ENCODE results near the gene OPRL1. TPM values are rescaled to one million over a fixed set of nuclear protein-coding genes. Genes with fewer than 3 reads are reported as not detected.
"Not testable (repeated sequence)": the region's sequence is repeated elsewhere in the genome, so short reads cannot be mapped to it uniquely, and the experiment has no call there.

OPRL1 gene
- polyA plus RNA-seq, 1 donor from 2014 or later, result 3.7 TPM

DNA sequence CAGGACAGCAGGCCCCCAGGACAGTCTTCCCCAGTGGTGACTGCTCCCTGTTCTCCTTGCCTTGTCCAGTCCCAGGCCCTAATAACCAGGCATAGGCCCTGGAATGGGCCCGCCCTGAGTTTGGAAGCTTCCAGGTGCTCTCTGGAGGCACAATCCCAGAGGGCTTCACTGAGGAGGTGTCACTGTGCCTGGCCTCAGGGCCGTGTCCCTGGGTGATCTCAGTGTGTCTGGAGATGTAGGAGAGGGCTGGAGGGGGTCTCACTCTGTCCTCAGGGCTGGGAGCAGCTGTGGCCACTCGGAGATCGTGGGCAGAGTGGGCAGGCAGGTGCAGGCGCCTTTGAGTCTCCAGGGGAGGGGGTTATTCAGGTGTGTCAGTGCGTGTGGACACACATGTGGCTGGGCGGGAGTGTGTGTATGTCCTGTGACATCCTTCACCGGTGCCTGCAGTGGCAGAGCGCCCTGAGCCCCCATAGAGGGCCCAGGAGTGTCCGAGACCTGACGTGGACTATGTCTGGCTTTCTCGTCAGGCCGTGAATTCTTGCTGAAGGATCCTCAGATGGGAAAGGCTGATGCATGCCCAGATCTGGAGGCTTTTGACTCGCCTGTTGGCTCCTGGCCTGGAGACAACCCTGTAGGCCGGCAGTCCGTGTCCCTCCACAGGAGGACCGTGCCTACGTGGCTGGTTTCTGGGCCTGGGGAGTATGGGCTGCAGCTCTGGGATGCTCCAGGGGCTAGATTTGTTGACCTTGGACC lies 33.0 kb downstream of the OPRL1 start:
- Mint-ChIP-seq H3K27me3 (no peaks in the 10 kb centered on the region), H3K9me3 (no peaks in the 10 kb centered on the region), H3K36me3 (no peaks in the 10 kb centered on the region)

DNA sequence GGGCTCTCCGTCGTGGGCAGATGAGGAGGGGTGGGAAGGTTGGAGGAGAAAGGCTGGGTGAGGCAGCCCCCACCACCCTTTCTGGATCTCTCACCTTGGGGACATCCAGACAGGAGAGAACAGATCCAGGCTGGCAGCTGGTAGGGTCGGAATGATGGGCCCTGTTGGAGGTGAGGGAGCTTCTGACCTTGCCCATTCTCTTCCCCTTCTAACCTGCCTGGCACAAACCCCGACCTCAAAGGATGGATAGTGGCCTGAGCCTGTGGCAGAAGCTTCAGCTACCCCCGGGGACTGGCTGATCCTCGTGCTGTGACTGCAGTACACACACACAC lies 33.5 kb downstream of the OPRL1 start:
- Mint-ChIP-seq H3K4me1 (peaks cover 0 to 2% (median 0%) of the 10 kb centered on the region in 3 donors), H3K4me3 (peak overlapping the region in 1 of 4 donors; percentile 76), H3K9me3 (no peaks in the 10 kb centered on the region), H3K27me3 (no peaks in the 10 kb centered on the region), H3K36me3 (no peaks in the 10 kb centered on the region), H3K27ac (no peak overlapping the region)

More for the DNA sequence above, 33.0 kb downstream of the OPRL1 start:
- peak overlapping the region in 1 of 4 donors; percentile 27 for H3K4me3 Mint-ChIP-seq
- peaks cover 4 to 6% (median 5%) of the 10 kb centered on the region in 3 donors for H3K4me1 Mint-ChIP-seq
- peak overlapping the region in 1 of 3 donors; percentile 27 for H3K27ac Mint-ChIP-seq

DNA sequence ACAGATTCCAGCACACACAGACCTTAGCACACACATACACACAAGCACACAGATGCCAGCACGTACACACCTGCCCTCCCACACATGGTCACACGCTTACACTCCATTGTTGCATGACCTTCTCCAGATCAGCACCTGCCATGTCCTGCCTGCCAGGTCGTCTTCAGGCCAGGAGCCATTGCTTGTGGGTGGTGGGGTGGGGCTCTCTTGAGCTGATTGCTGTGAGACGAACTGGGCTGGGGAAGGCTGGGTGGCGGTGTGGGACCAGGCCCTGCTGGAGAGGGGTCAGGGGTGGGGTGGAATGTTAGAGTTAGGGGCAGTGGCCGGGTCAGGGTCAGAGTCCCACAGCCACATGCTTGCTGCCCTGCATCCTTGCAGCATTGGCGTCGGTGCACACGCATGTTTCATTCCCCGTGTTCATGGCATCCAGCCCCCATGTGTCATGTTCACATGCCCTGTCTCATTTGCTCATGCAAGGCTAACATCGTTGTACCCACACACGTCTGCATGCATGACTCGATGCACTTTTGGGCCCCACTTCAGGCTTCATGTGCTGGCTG lies 34.0 kb downstream of the OPRL1 start:
- no peaks in the 10 kb centered on the region for H3K36me3 Mint-ChIP-seq
- peak overlapping the region in 1 of 4 donors; percentile 76 for H3K4me3 Mint-ChIP-seq
- H3K4me1 Mint-ChIP-seq, result peaks cover 0 to 2% (median 0%) of the 10 kb centered on the region in 3 donors
- H3K27me3 Mint-ChIP-seq, result no peaks in the 10 kb centered on the region
- no peaks in the 10 kb centered on the region for H3K9me3 Mint-ChIP-seq
- H3K27ac Mint-ChIP-seq, result no peak overlapping the region

DNA sequence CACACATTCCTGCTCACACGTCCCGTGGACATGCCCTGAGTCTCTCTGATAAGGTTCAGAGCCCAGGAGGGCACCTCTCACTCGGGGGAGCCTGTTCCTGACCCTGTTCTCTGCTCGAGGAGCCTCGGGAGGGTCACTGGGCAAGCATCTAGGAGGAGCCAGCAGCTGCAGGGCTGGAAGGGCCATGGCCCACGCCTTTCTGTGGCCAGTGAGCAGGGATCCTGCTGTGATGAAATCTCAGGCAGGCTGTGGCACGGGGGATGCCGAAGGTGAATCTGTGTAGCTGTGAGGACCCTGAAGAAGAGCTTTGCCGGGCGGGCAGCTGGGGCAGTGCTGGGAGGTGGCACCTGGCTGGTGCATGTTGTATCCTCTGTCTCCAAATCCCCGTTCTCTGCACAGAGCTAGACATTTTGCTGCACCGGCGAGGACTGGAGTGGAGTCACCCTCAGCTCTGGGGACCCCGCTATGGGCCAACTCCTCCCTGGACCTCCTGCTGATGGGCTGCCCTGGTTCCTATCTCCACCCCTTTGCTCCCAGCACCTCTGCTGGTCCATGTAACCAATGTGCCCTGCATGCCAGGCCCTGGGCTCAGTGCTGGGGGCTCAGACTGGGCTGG lies 34.6 kb downstream of the OPRL1 start:
- no peaks in the 10 kb centered on the region for H3K27me3 Mint-ChIP-seq
- H3K36me3 Mint-ChIP-seq, result no peaks in the 10 kb centered on the region
- H3K27ac Mint-ChIP-seq, result no peak overlapping the region
- no peak overlapping the region for H3K4me3 Mint-ChIP-seq
- H3K9me3 Mint-ChIP-seq, result no peaks in the 10 kb centered on the region
- H3K4me1 Mint-ChIP-seq, result peaks cover 0 to 2% (median 0%) of the 10 kb centered on the region in 3 donors

DNA sequence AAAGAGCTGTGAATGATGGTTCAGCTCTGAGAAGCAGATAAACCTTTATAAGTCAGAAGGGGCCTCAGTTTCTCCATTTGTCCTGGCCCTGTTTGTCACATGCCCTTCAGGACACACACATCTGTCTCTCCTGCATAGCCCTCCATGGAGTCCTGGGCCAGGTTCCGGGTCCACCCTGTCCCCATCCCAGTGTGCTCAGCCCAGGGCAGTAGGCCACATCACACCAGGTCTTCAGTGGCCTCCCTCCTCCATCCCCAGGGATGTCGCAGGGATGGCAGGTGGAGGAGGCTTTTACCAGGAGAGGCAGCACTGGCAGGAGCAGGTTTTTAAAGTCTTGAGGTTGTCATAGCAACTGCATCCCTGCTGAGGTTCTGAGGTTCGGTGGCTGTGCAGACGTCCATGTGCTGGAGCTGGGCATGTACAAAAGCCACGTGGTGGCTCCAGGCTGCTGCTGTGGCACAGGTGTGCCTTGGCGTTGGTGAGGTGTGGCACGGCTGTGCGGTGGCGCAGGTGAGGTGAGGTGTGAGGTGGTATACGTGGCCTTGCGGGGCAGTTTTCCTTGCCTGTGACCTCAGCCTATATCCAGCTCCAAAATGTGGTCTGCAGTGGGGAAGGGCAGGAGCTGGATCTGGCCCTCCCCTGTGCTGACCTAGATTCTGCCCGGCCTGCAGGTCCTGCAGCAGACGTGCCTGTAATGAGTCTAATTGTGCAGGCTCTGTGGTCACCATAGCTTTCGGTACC lies 35.5 kb downstream of the OPRL1 start:
- peaks cover 0 to 6% (median 3%) of the 10 kb centered on the region in 3 donors for H3K4me1 Mint-ChIP-seq
- H3K27ac Mint-ChIP-seq, result no peak overlapping the region
- no peaks in the 10 kb centered on the region for H3K36me3 Mint-ChIP-seq
- no peak overlapping the region for H3K4me3 Mint-ChIP-seq
- H3K27me3 Mint-ChIP-seq, result no peaks in the 10 kb centered on the region
- H3K9me3 Mint-ChIP-seq, result no peaks in the 10 kb centered on the region

DNA sequence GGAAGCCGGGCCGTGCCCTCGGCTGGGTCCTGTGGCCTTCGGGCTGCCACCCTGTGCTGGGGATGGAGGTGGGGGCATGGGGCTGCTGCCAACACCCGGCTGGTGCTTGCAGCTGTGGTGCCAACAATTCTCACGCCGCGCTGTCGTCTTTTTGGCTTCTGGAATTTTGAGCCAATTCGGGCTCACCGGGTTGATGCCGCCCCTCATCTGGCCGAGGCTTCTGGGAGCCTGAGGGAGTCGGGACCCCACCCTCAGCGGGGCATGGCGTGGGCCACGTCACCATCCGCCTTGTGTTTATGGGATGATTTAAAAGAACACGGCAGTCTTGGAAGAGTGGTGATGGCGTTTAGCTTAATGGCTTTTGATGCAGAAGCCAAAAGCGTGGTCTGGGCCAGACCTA lies 36.1 kb downstream of the OPRL1 start:
- Mint-ChIP-seq H3K36me3 (no peaks in the 10 kb centered on the region), H3K4me3 (no peak overlapping the region), H3K27ac (peak overlapping the region in 1 of 3 donors; percentile 35), H3K27me3 (no peaks in the 10 kb centered on the region), H3K4me1 (peaks cover 0 to 8% (median 3%) of the 10 kb centered on the region in 3 donors), H3K9me3 (no peaks in the 10 kb centered on the region)

DNA sequence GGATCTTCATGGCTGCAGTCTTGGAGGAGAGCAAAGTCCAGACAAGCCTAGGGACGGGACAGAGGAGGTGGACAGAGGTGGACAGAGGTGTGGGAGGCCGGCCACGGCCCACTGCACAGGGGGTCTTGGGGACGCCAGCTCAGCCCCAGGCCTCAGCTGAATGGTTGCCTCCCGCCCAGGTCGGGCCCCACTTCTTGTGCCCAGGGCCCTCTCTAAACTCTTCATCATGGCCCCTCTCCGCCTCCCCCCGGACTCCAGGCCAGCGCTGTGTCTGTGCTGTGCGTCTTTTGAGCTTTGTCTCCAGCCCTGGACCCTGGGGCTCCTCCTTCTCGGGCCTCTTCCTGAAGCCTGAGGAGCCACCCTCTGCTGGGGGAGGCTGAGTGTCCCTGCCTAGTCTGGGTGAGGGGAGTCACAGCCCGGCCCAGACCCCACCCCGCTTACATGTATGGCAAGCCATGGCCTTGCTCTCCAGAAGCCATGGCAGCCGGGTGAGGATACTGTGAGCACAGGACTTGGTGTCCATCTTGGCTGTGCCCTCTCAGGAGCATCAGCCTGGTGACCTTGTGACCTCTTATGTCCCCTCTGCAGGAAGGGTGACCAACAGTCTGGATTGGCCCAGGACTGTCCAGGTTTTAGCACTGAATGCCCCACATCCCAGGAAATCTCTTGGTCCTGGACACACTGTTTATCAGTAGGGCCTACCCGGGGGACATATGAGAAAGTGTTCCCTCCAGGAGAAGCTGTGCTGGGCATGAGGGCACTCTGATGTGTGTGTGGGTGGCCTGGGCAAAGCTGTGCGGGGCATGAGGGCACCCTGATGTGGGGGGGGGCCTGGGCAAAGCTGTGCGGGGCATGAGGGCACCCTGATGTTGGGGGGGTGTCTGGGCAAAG lies 36.9 kb downstream of the OPRL1 start:
- H3K4me3 Mint-ChIP-seq, result peak overlapping the region in 1 of 4 donors; percentile 17
- peak overlapping the region in 1 of 3 donors; percentile 35 for H3K27ac Mint-ChIP-seq
- no peaks in the 10 kb centered on the region for H3K9me3 Mint-ChIP-seq
- H3K36me3 Mint-ChIP-seq, result no peaks in the 10 kb centered on the region
- no peaks in the 10 kb centered on the region for H3K27me3 Mint-ChIP-seq
- H3K4me1 Mint-ChIP-seq, result peaks cover 0 to 8% (median 3%) of the 10 kb centered on the region in 3 donors

DNA sequence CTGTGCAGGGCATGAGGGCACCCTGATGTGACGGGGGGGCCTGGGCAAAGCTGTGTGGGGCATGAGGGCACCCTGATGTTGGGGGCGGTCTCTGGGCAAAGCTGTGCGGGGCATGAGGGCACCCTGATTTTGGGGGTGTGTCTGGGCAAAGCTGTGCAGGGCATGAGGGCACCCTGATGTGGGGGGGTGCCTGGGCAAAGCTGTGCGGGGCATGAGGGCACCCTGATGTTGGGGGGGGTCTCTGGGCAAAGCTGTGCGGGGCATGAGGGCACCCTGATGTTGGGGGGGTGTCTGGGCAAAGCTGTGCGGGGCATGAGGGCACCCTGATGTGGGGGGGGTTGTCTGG lies 37.5 kb downstream of the OPRL1 start:
- H3K27me3 Mint-ChIP-seq, H3K36me3 Mint-ChIP-seq, H3K9me3 Mint-ChIP-seq, H3K27ac Mint-ChIP-seq, H3K4me1 Mint-ChIP-seq: not testable (repeated sequence)
- H3K4me3 Mint-ChIP-seq, result peak overlapping the region in 1 of 4 donors; percentile 17

DNA sequence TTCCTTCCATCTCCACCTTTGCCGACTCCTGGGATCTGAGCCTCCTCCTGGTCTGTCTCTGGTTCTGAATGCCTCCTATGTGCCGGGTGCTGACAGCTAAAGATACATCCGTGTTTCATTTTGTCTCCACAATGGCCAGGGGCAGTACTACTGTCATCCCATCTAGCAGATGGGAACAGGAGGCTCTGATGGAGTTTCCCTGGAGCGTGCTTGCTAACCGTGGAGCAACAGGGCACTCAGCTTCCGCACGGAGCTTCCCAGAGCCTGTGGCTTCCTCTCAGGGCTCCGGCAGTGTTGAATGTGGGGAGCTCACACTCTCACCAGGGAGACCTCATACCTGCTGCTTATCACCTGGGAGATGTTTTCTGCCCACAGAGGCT lies 39.4 kb downstream of the OPRL1 start:
- H3K9me3 Mint-ChIP-seq, result no peaks in the 10 kb centered on the region
- peaks cover 2% of the 10 kb centered on the region for H3K27me3 Mint-ChIP-seq
- H3K27ac Mint-ChIP-seq, result peak overlapping the region in 1 of 3 donors; percentile 53
- H3K36me3 Mint-ChIP-seq, result no peaks in the 10 kb centered on the region
- no peak overlapping the region for H3K4me3 Mint-ChIP-seq
- peaks cover 0 to 5% (median 3%) of the 10 kb centered on the region in 3 donors for H3K4me1 Mint-ChIP-seq

DNA sequence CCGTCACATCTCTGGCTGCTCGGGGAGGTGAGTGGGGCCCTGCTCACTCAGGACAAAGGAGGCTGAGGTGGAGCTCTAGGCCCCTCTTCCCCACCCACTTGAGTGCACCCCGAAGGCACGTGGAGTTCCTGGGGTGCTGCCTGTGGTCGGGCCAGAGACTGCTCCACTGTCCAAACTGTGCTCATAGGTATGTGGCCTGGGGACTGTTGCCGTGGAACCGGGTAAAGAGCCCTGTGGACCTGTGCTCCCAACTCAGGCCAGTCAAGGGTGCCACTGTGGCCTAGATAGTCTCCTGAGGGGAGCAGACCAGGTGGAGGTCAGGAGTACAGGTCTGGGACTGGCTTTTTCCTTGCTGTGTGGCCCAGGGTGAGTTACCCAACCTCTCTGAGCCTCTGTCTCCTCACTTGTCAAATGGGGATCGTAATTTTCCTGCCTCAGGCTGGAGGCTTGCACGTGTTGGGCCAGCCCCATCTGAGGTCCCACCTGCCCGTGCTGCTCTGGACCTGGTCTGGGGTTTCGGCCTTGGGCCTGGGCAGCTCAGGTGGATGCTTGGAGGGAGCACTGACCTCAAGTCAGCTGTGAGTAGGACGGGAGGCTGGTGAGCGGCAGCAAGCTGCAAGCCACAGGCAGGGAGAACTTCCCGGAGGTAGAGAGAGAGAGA lies 39.9 kb downstream of the OPRL1 start:
- H3K27me3 Mint-ChIP-seq, result peaks cover 2% of the 10 kb centered on the region
- peaks cover 0 to 5% (median 3%) of the 10 kb centered on the region in 3 donors for H3K4me1 Mint-ChIP-seq
- no peaks in the 10 kb centered on the region for H3K36me3 Mint-ChIP-seq
- H3K4me3 Mint-ChIP-seq, result peak overlapping the region; percentile 21 to 91 (median 81)
- H3K27ac Mint-ChIP-seq, result peak overlapping the region; percentile 41 to 92 (median 71)
- no peaks in the 10 kb centered on the region for H3K9me3 Mint-ChIP-seq

DNA sequence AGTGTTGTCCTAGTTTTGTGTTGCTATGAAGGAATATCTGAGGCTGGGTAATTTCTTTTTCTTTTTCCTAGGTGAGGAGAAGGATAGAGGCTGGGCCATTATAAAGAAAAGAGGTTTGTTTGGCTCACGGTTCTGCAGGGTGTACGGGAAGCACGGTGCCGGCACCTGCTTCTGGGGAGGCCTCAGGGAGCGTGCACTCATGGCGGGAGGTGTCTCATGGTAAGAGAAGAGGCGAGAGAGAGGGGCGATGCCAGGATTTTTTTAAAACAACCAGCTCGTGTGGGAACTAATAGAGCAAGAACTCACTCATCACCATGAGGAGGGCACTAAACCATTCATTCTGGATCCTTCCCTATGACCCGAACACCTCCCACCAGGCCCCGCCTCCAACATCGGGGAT lies 41.7 kb downstream of the OPRL1 start:
- peaks cover 0 to 5% (median 3%) of the 10 kb centered on the region in 3 donors for H3K4me1 Mint-ChIP-seq
- H3K4me3 Mint-ChIP-seq, result no peak overlapping the region
- peak overlapping the region in 1 of 3 donors; percentile 41 for H3K27ac Mint-ChIP-seq
- H3K27me3 Mint-ChIP-seq, result peaks cover 2% of the 10 kb centered on the region
- no peaks in the 10 kb centered on the region for H3K36me3 Mint-ChIP-seq
- no peaks in the 10 kb centered on the region for H3K9me3 Mint-ChIP-seq

DNA sequence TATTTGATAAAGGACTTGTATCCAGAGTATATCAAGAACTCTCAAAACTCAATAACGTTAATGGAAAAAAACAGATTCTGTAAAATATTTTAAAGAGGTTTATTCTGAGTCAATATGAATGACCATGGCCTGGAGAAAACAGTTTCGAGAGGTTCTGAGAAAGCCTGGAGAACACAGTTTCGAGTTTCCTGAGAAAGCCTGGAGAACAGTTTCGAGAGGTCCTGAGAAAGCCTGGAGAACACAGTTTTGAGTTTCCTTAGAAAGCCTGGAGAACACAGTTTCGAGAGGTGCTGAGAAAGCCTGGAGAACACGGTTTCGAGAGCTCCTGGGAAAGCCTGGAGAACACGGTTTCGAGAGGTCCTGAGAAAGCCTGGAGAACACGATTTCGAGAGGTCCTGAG lies 43.0 kb downstream of the OPRL1 start:
- not testable (repeated sequence) for H3K27ac Mint-ChIP-seq, H3K9me3 Mint-ChIP-seq, H3K27me3 Mint-ChIP-seq, H3K4me3 Mint-ChIP-seq, H3K4me1 Mint-ChIP-seq, H3K36me3 Mint-ChIP-seq

DNA sequence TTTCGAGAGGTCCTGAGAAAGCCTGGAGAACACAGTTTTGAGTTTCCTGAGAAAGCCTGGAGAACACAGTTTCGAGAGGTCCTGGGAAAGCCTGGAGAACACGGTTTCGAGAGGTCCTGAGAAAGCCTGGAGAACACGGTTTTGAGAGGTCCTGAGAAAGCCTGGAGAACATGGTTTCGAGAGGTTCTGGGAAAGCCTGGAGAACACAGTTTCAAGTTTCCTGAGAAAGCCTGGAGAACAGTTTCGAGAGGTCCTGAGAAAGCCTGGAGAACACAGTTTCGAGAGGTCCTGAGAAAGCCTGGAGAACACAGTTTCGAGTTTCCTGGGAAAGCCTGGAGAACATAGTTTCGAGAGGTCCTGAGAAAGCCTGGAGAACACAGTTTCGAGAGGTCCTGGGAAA lies 43.6 kb downstream of the OPRL1 start:
- H3K36me3 Mint-ChIP-seq, H3K4me3 Mint-ChIP-seq, H3K27ac Mint-ChIP-seq, H3K4me1 Mint-ChIP-seq, H3K27me3 Mint-ChIP-seq, H3K9me3 Mint-ChIP-seq: not testable (repeated sequence)

DNA sequence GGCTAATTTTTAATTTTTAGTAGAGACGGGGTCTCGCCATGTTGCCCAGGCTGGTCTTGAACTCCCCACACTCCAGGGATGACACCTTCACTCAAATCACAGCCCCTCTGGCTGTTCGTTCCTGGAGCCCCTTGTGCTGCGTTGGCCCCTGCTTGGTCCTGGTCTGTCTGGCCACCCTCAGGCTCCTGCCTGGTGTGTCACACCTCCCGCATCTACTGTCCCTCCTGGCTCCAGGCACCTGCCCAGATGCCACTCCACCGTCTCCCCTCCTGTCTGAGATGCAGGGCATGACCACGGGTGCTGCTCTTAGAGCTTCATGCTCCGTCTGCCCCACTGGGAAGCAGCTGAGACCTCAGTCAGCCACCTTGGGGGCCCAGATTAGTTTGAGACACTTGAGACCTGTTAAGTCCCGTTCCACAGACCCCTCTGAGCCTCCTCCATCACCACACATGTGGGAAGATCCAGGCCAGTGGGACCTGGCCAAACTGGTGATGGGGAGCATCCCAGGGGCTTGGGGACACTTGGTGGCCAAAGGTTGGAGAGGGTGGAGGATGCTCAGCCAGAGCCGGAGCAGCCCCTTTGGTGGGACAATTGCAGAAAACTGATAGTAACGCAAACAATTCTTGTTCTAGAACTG lies 49.4 kb downstream of the OPRL1 start:
- no peaks in the 10 kb centered on the region for H3K4me1 Mint-ChIP-seq
- no peak overlapping the region for H3K27ac Mint-ChIP-seq
- H3K9me3 Mint-ChIP-seq, result peaks cover 0 to 3% (median 3%) of the 10 kb centered on the region in 3 donors
- H3K27me3 Mint-ChIP-seq, result peaks cover 4% of the 10 kb centered on the region
- H3K4me3 Mint-ChIP-seq, result no peak overlapping the region
- no peaks in the 10 kb centered on the region for H3K36me3 Mint-ChIP-seq
